Upper lobe of left lung (tissue), 4 donors: ENCODE measurements around the gene GLTP.

ENCODE experiments used
- EP300 ChIP-seq, 4 donors: sonication (generic); formaldehyde crosslinking; IDR thresholded peaks; one replicate each; pipeline ENCODE4 v1.5.1; 2017; ENCODE audit warnings: antibody characterized with exemption in 4 of 4, control low read depth in 2 of 4
- POLR2A ChIP-seq, 4 donors: fragments of 450-650 bp; IDR thresholded peaks; one replicate each; pipeline ENCODE4 v1.5.1; 2016 to 2017; ENCODE audit warnings: antibody characterized with exemption in 4 of 4, mild to moderate bottlenecking in 2 of 4
- POLR2AphosphoS5 ChIP-seq, 2 donors: sonication (generic); formaldehyde crosslinking; IDR thresholded peaks; one replicate each; pipeline ENCODE4 v1.5.1; 2017; ENCODE audit warnings: antibody characterized with exemption in 2 of 2
- TF ChIP-seq, protein P1 (sequence below), 6 experiments: fragments of 450-650 bp in 4 of 6; fragments of 200-600 bp in 2 of 6; sonication (generic) in 2 of 6; IDR thresholded peaks; one replicate each; pipeline ENCODE4 v1.5.1; 2016 to 2019; ENCODE audit warnings: antibody characterized with exemption in 6 of 6

DNA sequence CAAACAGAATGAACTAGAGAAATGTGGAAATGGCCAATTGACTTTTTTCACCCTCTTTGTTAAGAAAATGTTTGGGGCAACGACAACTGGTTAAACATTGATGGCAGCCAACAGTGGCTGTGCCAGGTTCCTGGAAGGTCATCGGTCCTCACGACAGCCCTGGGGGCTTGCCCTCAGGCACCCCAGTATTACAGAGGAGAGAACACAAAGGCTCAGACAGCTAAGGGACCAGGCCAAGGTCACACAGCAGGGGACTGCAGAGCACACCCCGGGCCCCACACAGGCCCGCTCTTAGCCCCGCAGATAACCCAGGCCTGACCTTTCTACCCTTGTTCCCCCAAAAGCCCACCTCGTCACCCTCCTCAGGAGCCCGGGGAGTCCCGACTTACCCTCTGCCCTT is 48.4 kb downstream of the GLTP start:
- TF ChIP-seq EP300 (IDR thresholded peaks at IDR 0.05) (no peak), POLR2A (IDR thresholded peaks at IDR 0.05) (no peak), POLR2AphosphoS5 (IDR thresholded peaks at IDR 0.05) (no peak)
- TF ChIP-seq, protein P1, sequence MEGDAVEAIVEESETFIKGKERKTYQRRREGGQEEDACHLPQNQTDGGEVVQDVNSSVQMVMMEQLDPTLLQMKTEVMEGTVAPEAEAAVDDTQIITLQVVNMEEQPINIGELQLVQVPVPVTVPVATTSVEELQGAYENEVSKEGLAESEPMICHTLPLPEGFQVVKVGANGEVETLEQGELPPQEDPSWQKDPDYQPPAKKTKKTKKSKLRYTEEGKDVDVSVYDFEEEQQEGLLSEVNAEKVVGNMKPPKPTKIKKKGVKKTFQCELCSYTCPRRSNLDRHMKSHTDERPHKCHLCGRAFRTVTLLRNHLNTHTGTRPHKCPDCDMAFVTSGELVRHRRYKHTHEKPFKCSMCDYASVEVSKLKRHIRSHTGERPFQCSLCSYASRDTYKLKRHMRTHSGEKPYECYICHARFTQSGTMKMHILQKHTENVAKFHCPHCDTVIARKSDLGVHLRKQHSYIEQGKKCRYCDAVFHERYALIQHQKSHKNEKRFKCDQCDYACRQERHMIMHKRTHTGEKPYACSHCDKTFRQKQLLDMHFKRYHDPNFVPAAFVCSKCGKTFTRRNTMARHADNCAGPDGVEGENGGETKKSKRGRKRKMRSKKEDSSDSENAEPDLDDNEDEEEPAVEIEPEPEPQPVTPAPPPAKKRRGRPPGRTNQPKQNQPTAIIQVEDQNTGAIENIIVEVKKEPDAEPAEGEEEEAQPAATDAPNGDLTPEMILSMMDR (IDR thresholded peaks at IDR 0.05) = no peak
